ENCODE measurements around the gene SEMA5A. TPM values are rescaled to one million over a fixed set of nuclear protein-coding genes. Genes with fewer than 3 reads are reported as not detected.

Gene SEMA5A
- total RNA-seq, 1 donor from 2014 or later = 0.51 TPM

DNA sequence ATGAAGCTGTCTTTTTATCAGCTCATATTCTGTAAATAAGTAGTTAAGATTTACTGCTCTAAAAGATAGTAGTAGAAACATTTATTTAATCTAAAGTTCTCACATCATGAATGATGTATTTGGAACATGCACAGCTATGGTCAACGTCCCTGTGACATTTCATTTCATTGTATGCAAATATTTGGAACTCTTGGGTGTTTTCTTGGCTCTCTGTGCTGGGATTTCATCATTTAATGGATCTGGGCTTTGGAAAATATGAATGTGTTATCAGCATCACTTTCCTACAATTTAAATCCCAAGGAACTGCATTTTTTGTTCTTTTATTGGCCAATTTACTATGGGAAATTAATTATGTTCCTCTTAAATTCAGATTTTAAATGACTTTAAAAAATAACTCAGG, 462.9 kb downstream of the SEMA5A start:
- no peak for DNase-seq
- Mint-ChIP-seq H3K36me3 (ENCODE audit: unreplicated experiment) (no peaks in the 10 kb centered on the region), H3K4me1 (ENCODE audit: low read depth, unreplicated experiment) (no peaks in the 10 kb centered on the region), H3K4me3 (ENCODE audit: unreplicated experiment) (no peak overlapping the region), H3K9me3 (ENCODE audit: unreplicated experiment) (peaks cover 3% of the 10 kb centered on the region), H3K27ac (ENCODE audit: unreplicated experiment) (no peak overlapping the region), H3K27me3 (ENCODE audit: unreplicated experiment) (no peaks in the 10 kb centered on the region)
- no peak for TF ChIP-seq CTCF (IDR thresholded peaks at IDR 0.05; ENCODE audit: partially characterized antibody, unreplicated experiment)

DNA sequence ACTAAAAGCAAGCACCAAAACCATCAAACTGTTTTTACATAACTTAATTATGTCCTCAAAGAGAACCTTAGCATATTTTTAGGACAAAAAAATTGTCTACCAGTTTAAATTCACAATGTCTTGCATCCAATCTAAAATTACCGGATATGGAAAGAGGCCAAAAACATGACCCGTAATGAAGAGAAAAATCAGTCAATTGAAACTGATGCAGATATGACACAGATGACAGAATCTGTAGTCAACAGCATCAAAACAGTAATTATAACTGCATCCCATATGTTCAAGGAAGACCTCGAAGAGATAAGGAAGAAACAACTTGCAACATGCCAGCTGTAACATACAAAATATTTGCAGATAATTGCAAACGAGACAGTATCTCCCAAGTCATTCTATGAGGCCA, 473.2 kb downstream of the SEMA5A start:
- Mint-ChIP-seq H3K4me1 (ENCODE audit: low read depth, unreplicated experiment) (no peaks in the 10 kb centered on the region), H3K27ac (ENCODE audit: unreplicated experiment) (no peak overlapping the region), H3K27me3 (ENCODE audit: unreplicated experiment) (no peaks in the 10 kb centered on the region), H3K4me3 (ENCODE audit: unreplicated experiment) (no peak overlapping the region), H3K36me3 (ENCODE audit: unreplicated experiment) (no peaks in the 10 kb centered on the region), H3K9me3 (ENCODE audit: unreplicated experiment) (peaks cover under 1% of the 10 kb centered on the region)
- no peak for TF ChIP-seq CTCF (IDR thresholded peaks at IDR 0.05; ENCODE audit: partially characterized antibody, unreplicated experiment)
- DNase-seq = no peak

GRCh38 chr5:9071524-9071923, 474.4 kb downstream of the SEMA5A start:
- no peaks in the 10 kb centered on the region for H3K36me3 Mint-ChIP-seq (ENCODE audit: unreplicated experiment)
- H3K9me3 Mint-ChIP-seq (ENCODE audit: unreplicated experiment) = peaks cover 1% of the 10 kb centered on the region

DNA sequence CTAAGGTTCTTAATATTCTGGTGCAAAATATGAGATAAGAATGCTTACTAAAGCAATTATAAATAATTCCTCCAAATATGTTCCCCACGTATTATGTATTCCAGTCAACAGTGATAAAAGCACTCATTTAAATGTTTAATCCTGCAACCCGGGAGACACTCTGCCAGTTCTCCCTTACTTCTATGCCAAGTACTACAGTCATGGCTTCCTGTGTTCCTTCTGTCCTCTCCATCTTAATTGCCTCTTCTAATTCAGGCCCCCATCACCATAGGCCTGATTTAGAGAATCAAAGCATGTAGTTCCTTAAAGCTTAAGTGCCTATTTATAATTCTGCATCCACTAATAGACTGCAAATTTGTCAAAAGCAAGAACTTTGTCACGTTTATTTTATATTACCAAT, 474.8 kb downstream of the SEMA5A start:
- H3K36me3 Mint-ChIP-seq (ENCODE audit: unreplicated experiment) = no peaks in the 10 kb centered on the region
- no peaks in the 10 kb centered on the region for H3K27me3 Mint-ChIP-seq (ENCODE audit: unreplicated experiment)
- no peak overlapping the region for H3K4me3 Mint-ChIP-seq (ENCODE audit: unreplicated experiment)
- no peak overlapping the region for H3K27ac Mint-ChIP-seq (ENCODE audit: unreplicated experiment)
- no peaks in the 10 kb centered on the region for H3K4me1 Mint-ChIP-seq (ENCODE audit: low read depth, unreplicated experiment)
- no peak for TF ChIP-seq CTCF (IDR thresholded peaks at IDR 0.05; ENCODE audit: partially characterized antibody, unreplicated experiment)
- no peak for DNase-seq
- peaks cover 1% of the 10 kb centered on the region for H3K9me3 Mint-ChIP-seq (ENCODE audit: unreplicated experiment)

More at GRCh38 chr5:9071524-9071923, 474.4 kb downstream of the SEMA5A start:
- no peak overlapping the region for H3K4me3 Mint-ChIP-seq (ENCODE audit: unreplicated experiment)
- H3K27me3 Mint-ChIP-seq (ENCODE audit: unreplicated experiment) = no peaks in the 10 kb centered on the region
- no peak for DNase-seq
- no peak for TF ChIP-seq CTCF (IDR thresholded peaks at IDR 0.05; ENCODE audit: partially characterized antibody, unreplicated experiment)
- no peak overlapping the region for H3K27ac Mint-ChIP-seq (ENCODE audit: unreplicated experiment)
- no peaks in the 10 kb centered on the region for H3K4me1 Mint-ChIP-seq (ENCODE audit: low read depth, unreplicated experiment)

DNA sequence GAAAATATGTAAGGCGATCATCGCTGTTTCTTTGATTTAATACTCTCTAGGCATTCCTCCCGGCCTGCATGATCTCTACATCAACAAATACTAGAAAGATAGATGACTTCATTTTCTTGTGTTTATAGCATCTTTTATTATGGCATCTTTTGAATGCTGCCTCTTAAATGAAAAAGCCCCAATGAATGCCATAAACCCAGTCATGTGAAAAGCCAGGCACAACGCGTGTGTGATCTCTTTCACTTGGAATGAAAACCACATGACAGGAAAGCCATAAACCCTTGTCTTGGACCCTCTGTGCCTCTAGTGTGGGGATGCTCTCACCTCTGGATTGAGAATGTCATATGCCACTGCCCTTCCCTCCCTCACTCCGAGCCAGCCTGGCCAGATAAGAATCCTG, 476.2 kb downstream of the SEMA5A start:
- H3K9me3 Mint-ChIP-seq (ENCODE audit: unreplicated experiment) = peaks cover 1% of the 10 kb centered on the region
- H3K27me3 Mint-ChIP-seq (ENCODE audit: unreplicated experiment) = no peaks in the 10 kb centered on the region
- no peak overlapping the region for H3K27ac Mint-ChIP-seq (ENCODE audit: unreplicated experiment)
- H3K4me3 Mint-ChIP-seq (ENCODE audit: unreplicated experiment) = no peak overlapping the region
- H3K4me1 Mint-ChIP-seq (ENCODE audit: low read depth, unreplicated experiment) = no peaks in the 10 kb centered on the region
- no peaks in the 10 kb centered on the region for H3K36me3 Mint-ChIP-seq (ENCODE audit: unreplicated experiment)
- TF ChIP-seq CTCF (IDR thresholded peaks at IDR 0.05; ENCODE audit: partially characterized antibody, unreplicated experiment) = no peak
- DNase-seq = no peak
